ENCODE results near the gene MAN1B1. TPM values are rescaled to one million over a fixed set of nuclear protein-coding genes. Genes with fewer than 3 reads are reported as not detected.

The MAN1B1 gene
- polyA plus RNA-seq, 3 donors: 56.7 to 71.5 (median 64.7) TPM

DNA sequence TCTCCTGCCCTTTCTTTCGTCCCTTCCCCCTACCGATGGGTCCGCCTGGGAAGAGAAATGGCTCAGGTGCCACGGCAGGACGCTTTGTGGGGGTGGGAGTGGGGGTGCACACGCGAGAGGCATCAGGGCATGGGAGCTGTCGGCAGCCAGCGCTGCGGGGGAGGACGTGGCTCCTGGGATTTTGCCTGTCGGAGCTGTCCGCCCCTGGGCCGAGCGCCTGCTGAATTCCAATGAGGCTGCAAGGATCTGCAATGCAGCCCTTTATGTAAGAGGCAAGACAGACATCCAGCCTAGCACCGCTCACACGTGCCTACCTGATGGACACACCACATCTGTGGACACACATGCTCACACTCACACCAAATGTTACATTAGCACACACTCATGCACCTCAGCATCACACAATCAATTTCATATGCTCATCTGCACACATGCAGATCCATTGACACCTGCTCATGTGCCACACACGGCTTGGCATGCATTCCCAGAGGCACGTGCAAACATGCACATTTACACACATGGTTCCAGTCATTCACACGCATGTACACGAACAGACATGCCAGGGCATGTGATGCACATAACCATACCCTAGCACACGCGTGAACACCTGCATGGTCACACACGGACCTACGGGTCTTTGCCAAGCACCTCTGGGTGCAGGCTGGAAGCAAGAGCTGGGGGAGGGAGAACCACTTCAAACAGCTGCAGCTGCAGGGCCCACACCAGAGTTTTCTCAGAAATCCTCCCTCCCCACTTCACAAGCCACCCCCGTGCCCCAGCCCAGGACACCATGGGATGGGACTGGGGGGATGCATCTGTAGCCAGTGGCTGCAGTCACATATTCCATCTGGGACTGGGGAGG, 53.6 kb downstream of the MAN1B1 start:
- DNase-seq: no peak

DNA sequence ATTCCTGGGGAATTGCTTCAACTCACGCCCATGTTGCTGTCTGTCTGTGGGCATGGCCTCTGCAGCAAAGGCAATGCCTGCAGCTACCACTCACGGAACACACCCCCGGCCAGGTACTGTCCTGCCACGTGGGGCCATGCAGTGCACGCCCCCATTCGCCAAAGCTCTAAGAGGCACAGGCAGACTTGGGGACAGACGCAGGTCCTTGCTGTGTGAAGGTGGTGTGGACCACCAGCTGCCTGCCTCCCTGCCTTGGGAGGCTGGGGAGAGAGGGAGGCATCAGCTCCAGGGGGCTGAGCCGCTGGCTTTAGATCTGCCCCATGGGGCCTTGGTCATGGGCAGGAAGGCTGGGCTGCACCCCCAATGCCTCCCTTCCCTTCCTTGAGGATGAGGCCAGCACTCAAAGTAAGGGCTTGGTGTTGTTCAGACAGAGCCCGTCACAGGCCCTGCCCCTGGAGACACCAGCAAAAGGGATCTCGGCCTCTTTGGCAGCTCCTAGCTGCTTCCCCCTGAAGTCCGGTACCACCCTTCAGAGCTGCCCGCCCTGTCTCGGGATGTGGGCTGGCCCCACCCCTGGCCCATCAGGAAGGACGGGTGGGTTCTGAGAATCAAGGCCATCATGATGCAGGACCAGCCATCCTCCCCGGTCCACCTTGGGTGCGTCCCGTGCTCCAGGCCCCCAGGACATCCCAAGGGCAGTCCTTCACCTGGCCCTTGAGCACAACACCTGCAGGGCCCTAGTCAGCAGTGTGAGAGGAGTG, 54.4 kb downstream of the MAN1B1 start:
- DNase-seq: no peak

DNA sequence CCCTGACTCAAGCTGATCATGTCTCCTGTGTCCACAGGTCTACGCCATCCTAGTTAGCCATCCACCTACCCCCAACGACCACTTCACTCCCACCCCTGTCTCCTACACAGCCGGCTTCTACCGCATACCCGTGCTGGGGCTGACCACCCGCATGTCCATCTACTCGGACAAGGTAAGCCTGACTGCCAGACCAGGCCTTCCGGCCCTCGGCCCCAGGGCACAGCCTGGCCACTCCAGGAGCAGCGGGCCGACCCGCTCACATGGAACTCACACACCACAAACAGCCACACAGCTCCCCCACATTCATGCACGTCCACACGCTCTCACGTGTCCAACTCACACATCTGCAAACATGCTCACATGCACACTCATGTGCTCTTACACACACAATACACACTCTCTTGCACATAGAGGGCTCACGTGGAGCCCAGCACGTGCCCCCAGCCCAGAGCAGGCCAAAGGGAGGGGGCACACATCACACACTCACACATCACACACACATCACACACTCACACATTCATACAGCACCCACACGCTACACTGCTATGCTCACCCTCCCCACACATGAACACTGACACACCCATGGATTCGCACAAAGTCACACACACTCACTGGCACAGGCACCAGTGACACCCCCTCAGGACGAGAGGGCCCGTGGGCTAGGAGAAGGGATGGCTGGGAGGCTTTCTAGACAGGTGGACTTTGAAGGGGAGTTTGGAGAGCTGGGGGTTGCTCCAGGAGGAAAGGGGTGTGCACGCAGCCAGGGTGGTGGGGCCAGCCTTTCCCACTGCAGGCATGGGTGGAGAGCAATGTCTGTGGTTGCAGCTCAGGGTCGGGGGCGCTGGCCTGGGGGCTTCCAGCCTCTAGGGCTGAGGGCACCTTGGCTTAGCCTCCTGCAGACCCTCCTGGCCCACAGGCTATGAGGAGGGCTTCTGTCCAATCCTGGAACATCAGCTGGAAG, 55.5 kb downstream of the MAN1B1 start:
- DNase-seq: no peak

GRCh38 chr9:137143459-137143858, 56.7 kb downstream of the MAN1B1 start:
- DNase-seq: no peak

- no peak for DNase-seq
Measured at GRCh38 chr9:137145731-137146526, 59.1 kb downstream of the MAN1B1 start.

DNA sequence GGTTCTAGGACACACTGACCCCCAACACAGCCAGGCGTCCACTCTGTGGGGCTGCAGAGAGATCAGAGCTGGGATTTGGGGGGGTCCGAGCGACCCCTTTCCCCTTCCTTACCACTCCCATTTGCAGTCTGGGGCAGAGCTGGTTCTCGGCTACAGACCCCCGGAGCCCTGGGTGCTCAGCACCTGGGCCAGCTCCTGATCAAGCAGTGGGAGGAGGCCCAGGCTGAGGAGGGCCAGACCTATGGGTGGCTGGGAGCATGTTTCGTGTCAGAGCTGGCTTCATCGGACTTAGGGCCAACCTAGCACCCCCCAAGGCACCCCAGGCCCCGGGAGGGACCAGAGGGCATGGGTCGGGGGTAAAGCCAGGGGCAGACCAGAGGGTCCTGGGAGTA, 59.7 kb downstream of the MAN1B1 start:
- DNase-seq: no peak

GRCh38 chr9:137147091-137147792, 60.5 kb downstream of the MAN1B1 start:
- no peak for DNase-seq

DNA sequence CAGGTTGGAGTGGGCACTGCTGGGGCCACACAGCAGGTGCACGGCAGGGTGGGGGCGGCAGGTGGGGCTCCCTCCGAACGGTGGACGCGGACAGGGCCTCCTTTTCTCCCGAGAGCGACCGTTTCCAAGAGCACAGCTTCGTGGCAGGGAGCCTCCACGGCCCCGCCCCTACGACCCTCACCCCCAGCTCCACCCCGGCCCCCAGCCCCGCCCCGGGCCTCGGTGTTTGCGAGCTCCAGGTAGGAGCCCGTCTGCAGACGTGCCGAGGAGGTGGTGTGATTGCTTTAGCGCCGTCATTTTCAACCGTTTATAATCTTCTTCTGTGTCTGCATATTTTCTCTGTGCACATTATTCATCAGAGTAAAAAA, 61.0 kb downstream of the MAN1B1 start:
- no peak for DNase-seq

DNA sequence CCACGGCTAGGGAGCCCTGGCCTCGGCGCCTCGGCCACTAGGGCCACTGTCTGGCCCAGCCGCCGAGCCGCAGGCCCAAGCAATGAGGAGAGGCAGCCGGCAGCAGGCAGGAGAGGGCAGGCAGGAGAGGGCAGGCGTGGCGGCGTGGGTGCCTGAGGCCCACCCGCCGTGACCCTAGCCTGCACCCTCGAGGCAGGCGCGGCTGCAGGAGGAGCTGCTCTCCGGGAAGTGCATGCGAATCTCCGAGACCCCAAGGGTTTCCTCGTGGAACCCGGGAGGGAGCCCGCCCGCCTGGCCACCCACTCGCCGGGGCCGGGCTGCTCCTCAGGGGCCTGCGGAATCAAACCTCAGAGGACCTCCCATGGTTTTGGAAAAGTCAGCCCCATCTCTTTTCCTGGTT, 61.5 kb downstream of the MAN1B1 start:
- no peak for DNase-seq

GRCh38 chr9:137148661-137149060, 61.9 kb downstream of the MAN1B1 start:
- no peak for DNase-seq

DNA sequence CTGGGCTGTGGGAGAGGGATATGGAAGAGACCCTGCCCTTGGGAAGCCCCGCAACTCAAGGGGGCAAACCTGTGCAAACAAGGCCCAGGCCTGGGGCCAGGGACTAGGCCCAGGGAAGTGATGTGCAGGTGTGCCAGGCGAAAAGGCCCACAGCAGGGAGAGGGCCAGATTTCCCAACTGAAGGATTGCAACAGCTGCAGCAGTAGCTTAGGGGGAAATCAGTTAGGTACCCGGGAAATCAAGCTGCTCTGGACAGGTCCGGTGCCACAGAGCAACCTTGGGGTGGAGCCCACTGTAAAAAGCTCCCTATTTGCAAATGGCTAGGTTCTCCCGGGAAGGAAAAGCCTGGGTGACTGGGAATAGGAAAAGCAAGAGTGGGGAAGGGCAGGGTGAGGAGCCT, 62.6 kb downstream of the MAN1B1 start:
- DNase-seq: no peak

GRCh38 chr9:137149942-137150616, 63.3 kb downstream of the MAN1B1 start:
- no peak for DNase-seq

GRCh38 chr9:137150617-137151457, 64.1 kb downstream of the MAN1B1 start:
- DNase-seq: no peak

- no peak for DNase-seq
Measured at GRCh38 chr9:137152844-137153405, 66.1 kb downstream of the MAN1B1 start.

DNA sequence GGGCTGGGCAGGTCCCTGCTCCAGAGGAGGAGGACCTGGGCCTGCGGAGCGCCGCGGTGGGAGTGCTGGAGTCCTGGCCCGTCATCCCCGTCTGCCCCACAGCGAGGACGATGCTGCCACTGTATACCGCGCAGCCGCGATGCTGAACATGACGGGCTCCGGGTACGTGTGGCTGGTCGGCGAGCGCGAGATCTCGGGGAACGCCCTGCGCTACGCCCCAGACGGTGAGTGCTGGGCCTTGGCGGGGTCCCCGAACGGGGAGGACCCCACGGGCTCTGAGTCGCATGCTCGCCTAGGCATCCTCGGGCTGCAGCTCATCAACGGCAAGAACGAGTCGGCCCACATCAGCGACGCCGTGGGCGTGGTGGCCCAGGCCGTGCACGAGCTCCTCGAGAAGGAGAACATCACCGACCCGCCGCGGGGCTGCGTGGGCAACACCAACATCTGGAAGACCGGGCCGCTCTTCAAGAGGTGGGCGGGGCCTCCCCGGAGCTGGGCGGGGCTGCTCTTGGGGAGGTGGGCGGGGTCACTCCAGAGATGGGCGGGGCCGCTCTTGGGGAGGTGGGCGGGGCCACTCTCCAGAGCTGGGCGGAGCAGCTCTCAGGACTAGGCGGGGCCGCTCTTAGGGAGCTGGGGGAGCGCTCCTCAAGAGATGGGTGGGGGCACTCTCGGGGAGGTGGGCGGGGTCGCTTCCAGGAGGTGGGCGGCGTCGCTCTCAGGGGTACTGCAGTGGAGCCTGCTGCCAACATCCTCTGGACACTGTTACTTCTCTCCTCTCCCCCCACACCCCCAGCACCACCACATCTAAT, 70.0 kb downstream of the MAN1B1 start:
- no peak for DNase-seq

DNA sequence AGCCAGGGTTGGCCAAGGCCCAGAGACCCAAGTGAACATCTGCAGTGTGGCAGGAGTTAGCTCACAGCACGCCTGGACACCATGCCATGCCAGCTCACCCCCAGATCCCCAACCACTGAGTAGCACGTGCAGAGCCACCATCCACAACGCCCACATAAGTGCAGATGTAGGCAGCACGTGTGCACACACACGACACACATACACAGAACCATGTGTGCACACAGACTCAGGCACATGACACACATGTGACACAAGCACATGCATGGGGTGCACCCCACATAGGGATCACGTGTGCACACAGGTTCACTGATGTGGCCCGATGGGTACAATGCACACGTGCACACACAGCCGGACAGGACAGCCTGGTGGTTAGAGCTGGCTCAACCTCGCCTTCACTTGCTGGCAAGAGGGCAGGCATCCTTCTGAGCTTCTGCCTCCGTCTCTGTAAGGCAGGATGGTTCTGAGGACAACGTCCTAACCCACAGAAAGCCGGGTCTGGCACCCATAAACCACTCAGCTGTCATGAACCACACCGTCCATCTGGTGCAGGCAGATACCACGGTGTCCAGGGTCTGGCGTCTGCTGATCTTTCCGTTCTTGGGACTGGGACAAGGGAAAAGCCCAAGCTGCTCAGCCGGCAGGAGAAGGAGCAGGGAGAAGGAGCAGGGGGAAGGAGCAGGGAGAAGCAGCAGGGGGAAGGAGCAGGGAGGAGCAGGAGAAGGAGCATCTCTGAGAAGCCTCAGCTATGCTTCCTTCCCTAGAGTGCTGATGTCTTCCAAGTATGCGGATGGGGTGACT, 71.0 kb downstream of the MAN1B1 start:
- no peak for DNase-seq

- DNase-seq: no peak
Measured at GRCh38 chr9:137158625-137159024, 71.8 kb downstream of the MAN1B1 start.
